ENCODE results near the gene PTPRM.

DNA sequence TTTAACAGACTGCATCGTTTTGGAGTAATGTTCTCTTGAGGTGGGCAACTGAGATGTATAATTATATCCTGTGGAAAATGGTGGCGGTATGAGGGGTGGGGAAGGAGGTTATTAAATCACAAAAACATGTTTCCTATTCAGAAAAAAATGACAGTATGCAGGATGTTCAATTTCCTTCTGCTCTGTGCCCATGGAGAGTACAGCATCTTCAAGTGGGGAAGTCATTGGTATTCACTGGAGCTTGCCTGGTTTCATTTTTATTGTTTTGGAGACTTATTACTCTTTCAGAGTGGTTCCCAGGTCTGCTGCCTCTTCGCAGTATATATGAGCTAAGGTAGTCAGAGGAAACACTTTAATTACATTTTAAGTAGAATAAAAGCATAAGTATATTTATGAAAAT lies 723.3 kb downstream of the PTPRM start:
- TF ChIP-seq, protein P1, sequence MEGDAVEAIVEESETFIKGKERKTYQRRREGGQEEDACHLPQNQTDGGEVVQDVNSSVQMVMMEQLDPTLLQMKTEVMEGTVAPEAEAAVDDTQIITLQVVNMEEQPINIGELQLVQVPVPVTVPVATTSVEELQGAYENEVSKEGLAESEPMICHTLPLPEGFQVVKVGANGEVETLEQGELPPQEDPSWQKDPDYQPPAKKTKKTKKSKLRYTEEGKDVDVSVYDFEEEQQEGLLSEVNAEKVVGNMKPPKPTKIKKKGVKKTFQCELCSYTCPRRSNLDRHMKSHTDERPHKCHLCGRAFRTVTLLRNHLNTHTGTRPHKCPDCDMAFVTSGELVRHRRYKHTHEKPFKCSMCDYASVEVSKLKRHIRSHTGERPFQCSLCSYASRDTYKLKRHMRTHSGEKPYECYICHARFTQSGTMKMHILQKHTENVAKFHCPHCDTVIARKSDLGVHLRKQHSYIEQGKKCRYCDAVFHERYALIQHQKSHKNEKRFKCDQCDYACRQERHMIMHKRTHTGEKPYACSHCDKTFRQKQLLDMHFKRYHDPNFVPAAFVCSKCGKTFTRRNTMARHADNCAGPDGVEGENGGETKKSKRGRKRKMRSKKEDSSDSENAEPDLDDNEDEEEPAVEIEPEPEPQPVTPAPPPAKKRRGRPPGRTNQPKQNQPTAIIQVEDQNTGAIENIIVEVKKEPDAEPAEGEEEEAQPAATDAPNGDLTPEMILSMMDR (IDR thresholded peaks at IDR 0.05): no peak
- no peak for TF ChIP-seq POLR2A (IDR thresholded peaks at IDR 0.05)

All from sigmoid colon (tissue), 3 donors.